DOHH2 (cell line): Measurements from ENCODE around the gene NCOR2.

Experiments
- EZH2phosphoT487 ChIP-seq: fragments of 200-600 bp; sonication (generic); IDR thresholded peaks from 2 replicates; pipeline ENCODE4 v1.6.1; 2017; ENCODE audit warnings: borderline replicate concordance, mild to moderate bottlenecking, antibody characterized with exemption, low read length, moderate library complexity, mixed read lengths
- TF ChIP-seq, protein P1 (sequence below): fragments of 200-600 bp; sonication (generic); IDR thresholded peaks from one replicate; pipeline ENCODE4 v1.5.1; 2014; ENCODE audit warnings: antibody characterized with exemption, mild to moderate bottlenecking, low read depth, low read length; ENCODE audit not compliant: poor library complexity, severe bottlenecking

DNA sequence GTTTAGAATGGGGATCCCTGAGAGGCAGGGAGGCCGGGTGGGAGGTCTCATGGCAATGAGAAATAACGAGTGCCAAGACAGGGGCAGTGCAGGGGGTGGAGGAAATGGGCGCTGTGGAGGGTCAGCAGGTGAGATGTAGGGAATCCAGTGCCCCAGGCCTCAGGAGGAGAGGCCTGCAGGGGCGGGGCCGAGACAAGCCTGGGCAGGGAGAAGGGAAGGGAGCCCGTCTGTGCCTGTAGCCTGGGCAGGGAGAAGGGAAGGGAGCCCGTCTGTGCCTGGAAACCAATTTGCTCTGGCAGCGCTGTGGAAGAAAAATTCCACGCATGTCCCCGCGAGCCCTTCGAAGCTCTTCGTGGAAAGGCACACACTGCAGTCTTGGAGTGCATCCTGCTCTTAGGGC lies 10.6 kb upstream of the NCOR2 start:
- TF ChIP-seq, protein P1, sequence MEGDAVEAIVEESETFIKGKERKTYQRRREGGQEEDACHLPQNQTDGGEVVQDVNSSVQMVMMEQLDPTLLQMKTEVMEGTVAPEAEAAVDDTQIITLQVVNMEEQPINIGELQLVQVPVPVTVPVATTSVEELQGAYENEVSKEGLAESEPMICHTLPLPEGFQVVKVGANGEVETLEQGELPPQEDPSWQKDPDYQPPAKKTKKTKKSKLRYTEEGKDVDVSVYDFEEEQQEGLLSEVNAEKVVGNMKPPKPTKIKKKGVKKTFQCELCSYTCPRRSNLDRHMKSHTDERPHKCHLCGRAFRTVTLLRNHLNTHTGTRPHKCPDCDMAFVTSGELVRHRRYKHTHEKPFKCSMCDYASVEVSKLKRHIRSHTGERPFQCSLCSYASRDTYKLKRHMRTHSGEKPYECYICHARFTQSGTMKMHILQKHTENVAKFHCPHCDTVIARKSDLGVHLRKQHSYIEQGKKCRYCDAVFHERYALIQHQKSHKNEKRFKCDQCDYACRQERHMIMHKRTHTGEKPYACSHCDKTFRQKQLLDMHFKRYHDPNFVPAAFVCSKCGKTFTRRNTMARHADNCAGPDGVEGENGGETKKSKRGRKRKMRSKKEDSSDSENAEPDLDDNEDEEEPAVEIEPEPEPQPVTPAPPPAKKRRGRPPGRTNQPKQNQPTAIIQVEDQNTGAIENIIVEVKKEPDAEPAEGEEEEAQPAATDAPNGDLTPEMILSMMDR, result no peak
- TF ChIP-seq EZH2phosphoT487, result no peak
